Neutrophil (primary cell): ENCODE measurements around the gene NRXN2.

Experiments used
- H3K27ac ChIP-seq: fragments of 200-600 bp; sonication (generic); 2 replicates; pipeline ENCODE4 v1.5.1; 2016; ENCODE audit warnings: mild to moderate bottlenecking, moderate library complexity
- H3K27me3 ChIP-seq: fragments of 200-600 bp; sonication (generic); 2 replicates; pipeline ENCODE4 v1.6.0; 2016; ENCODE audit warnings: mild to moderate bottlenecking
- H3K36me3 ChIP-seq: fragments of 200-600 bp; sonication (generic); 2 replicates; pipeline ENCODE4 v1.5.1; 2017
- H3K4me1 ChIP-seq, 2 experiments: fragments of 200-600 bp in 1 of 2; sonication (generic) in 1 of 2; 1 replicate in 1 of 2; 2 replicates in 1 of 2; pipeline versions ENCODE4 v1.5.1 to v1.6.1; 2013 to 2016; ENCODE audit warnings: low read depth in 1 of 2, low read length in 1 of 2, mild to moderate bottlenecking in 1 of 2, moderate library complexity in 1 of 2; ENCODE audit not compliant: control insufficient read depth in 1 of 2, insufficient read depth in 1 of 2
- H3K4me3 ChIP-seq, 2 experiments: fragments of 200-600 bp in 1 of 2; sonication (generic) in 1 of 2; 1 replicate in 1 of 2; 2 replicates in 1 of 2; pipeline ENCODE4 v1.5.1; 2013 to 2016; ENCODE audit warnings: low read depth in 1 of 2, low read length in 1 of 2, mild to moderate bottlenecking in 1 of 2, moderate library complexity in 1 of 2
- H3K9me3 ChIP-seq: fragments of 200-600 bp; sonication (generic); 2 replicates; pipeline ENCODE4 v1.5.1; 2016
- CTCF ChIP-seq: fragments of 200-600 bp; sonication (generic); IDR thresholded peaks from 2 replicates; pipeline ENCODE4 v1.5.1; 2016; ENCODE audit warnings: antibody characterized with exemption

The NRXN2 gene

GRCh38 chr11:64713781-64714363 lies 9.1 kb downstream of the NRXN2 start:
- H3K27ac ChIP-seq, result no peak overlapping the region
- no peak overlapping the region for H3K4me3 ChIP-seq
- H3K4me1 ChIP-seq, result peaks cover 8 to 14% of the 10 kb centered on the region in 2 experiments
- no peak for TF ChIP-seq CTCF
- H3K36me3 ChIP-seq, result no peaks in the 10 kb centered on the region
- H3K9me3 ChIP-seq, result no peaks in the 10 kb centered on the region
- peaks cover 100% of the 10 kb centered on the region for H3K27me3 ChIP-seq

- Histone ChIP-seq H3K36me3 (no peaks in the 10 kb centered on the region), H3K4me3 (no peak overlapping the region), H3K27ac (no peak overlapping the region), H3K9me3 (no peaks in the 10 kb centered on the region), H3K4me1 (peaks cover 8 to 14% of the 10 kb centered on the region in 2 experiments), H3K27me3 (peaks cover 100% of the 10 kb centered on the region)
- no peak for TF ChIP-seq CTCF
Observed at GRCh38 chr11:64713016-64713707, 9.8 kb downstream of the NRXN2 start.

GRCh38 chr11:64712430-64713015 lies 10.5 kb downstream of the NRXN2 start:
- no peaks in the 10 kb centered on the region for H3K36me3 ChIP-seq
- peaks cover 100% of the 10 kb centered on the region for H3K27me3 ChIP-seq
- no peaks in the 10 kb centered on the region for H3K9me3 ChIP-seq
- H3K4me3 ChIP-seq, result no peak overlapping the region
- no peak overlapping the region for H3K27ac ChIP-seq
- H3K4me1 ChIP-seq, result peaks cover 8 to 14% of the 10 kb centered on the region in 2 experiments
- TF ChIP-seq CTCF, result no peak

GRCh38 chr11:64711956-64712362 lies 11.0 kb downstream of the NRXN2 start:
- no peak for TF ChIP-seq CTCF
- Histone ChIP-seq H3K36me3 (no peaks in the 10 kb centered on the region), H3K4me1 (peaks cover 8 to 14% of the 10 kb centered on the region in 2 experiments), H3K27ac (no peak overlapping the region), H3K4me3 (no peak overlapping the region), H3K27me3 (peaks cover 97% of the 10 kb centered on the region), H3K9me3 (no peaks in the 10 kb centered on the region)

GRCh38 chr11:64711138-64711955 lies 11.7 kb downstream of the NRXN2 start:
- no peak for TF ChIP-seq CTCF
- Histone ChIP-seq H3K27me3 (peaks cover 91% of the 10 kb centered on the region), H3K4me1 (peaks cover 8 to 14% of the 10 kb centered on the region in 2 experiments), H3K4me3 (no peak overlapping the region), H3K36me3 (no peaks in the 10 kb centered on the region), H3K9me3 (no peaks in the 10 kb centered on the region), H3K27ac (no peak overlapping the region)
